Measurements from ENCODE around the gene FRA10AC1.

- no peak for TF ChIP-seq SIN3A (IDR thresholded peaks at IDR 0.05; ENCODE audit: low read depth, low read length)
- no peak for TF ChIP-seq CTCF (IDR thresholded peaks at IDR 0.05 in 2 of 3, conservative IDR thresholded peaks at IDR 0.05 in 1 of 3; ENCODE audit: control insufficient read depth in 2 of 3, extremely low read depth in 1 of 3, insufficient read depth in 1 of 3, low read depth in 3 of 3, low read length in 3 of 3)
- TF ChIP-seq FOS (IDR thresholded peaks at IDR 0.05; ENCODE audit: borderline replicate concordance, extremely low read depth, insufficient read length) = no peak
- no peak for TF ChIP-seq ZSCAN29 (IDR thresholded peaks at IDR 0.05)
- TF ChIP-seq MAX (IDR thresholded peaks at IDR 0.05; ENCODE audit: low read depth, low read length) = no peak
Measured at GRCh38 chr10:93672022-93672678, 30.2 kb downstream of the FRA10AC1 start.
